Endothelial cell (in vitro differentiated cells): ENCODE measurements around the gene SATB2. TPM values are rescaled to one million over a fixed set of nuclear protein-coding genes. Genes with fewer than 3 reads are reported as not detected.

Experiments
- DNase-seq: peaks from one replicate; pipeline ENCODE4 v3.0.0; 2021; ENCODE audit warnings: low spot score
- H3K27ac Mint-ChIP-seq: one replicate; pipeline ENCODE4 v1.8.0; 2021; ENCODE audit warnings: mixed read lengths, inconsistent platforms; ENCODE audit not compliant: unreplicated experiment
- H3K27me3 Mint-ChIP-seq: one replicate; pipeline ENCODE4 v1.8.0; 2021; ENCODE audit warnings: mild to moderate bottlenecking, moderate library complexity, mixed read lengths, inconsistent platforms; ENCODE audit not compliant: unreplicated experiment
- H3K36me3 Mint-ChIP-seq: one replicate; pipeline ENCODE4 v1.8.0; 2021; ENCODE audit warnings: mild to moderate bottlenecking, low read depth, mixed read lengths, inconsistent platforms; ENCODE audit not compliant: unreplicated experiment
- H3K4me1 Mint-ChIP-seq: one replicate; pipeline ENCODE4 v1.8.0; 2021; ENCODE audit warnings: mild to moderate bottlenecking, mixed read lengths, inconsistent platforms; ENCODE audit not compliant: unreplicated experiment
- H3K4me3 Mint-ChIP-seq: one replicate; pipeline ENCODE4 v1.8.0; 2021; ENCODE audit warnings: mild to moderate bottlenecking, mixed read lengths, inconsistent platforms; ENCODE audit not compliant: unreplicated experiment
- H3K9me3 Mint-ChIP-seq: one replicate; pipeline ENCODE4 v1.8.0; 2021; ENCODE audit warnings: mixed read lengths, inconsistent platforms; ENCODE audit not compliant: unreplicated experiment
- total RNA-seq: library from RNA; stranded (reverse); fragmentation: NEBNext Ultra II Directional; extraction: Animal tissue kit (Norgen Biotek cat#: 25700); gene quantifications from one replicate; pipeline ENCODE4 v1.2.1, GENCODE V29; 2021; ENCODE audit not compliant: unreplicated experiment
- TF ChIP-seq, protein P1 (sequence below): fragments of 200-600 bp; sonication (generic); IDR thresholded peaks from one replicate; pipeline ENCODE4 v1.5.0; 2021; ENCODE audit warnings: antibody characterized with exemption; ENCODE audit not compliant: unreplicated experiment

Gene SATB2
- total RNA-seq, 1 donor from 2014 or later, result 3.8 TPM

DNA sequence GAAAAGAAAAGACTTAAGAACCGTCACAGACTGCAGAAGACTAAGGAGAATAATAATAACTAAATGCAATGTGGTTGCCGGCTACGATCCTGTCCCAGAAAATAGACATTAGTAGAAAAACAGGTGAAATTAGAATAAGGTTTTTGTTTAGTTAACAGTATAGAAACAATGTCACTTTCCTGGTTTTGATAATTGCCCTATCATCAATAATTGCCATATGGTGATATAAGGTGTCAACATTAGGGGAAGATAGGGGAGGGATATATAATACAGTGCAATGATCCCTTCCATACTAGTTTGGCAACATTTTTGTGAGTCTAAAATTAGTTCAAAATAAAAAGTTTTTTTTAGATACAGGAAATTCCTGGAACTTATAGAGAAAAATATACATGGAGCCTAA, 144.8 kb downstream of the SATB2 start:
- Mint-ChIP-seq H3K27ac (no peak overlapping the region), H3K4me1 (no peaks in the 10 kb centered on the region), H3K9me3 (no peaks in the 10 kb centered on the region), H3K36me3 (no peaks in the 10 kb centered on the region), H3K27me3 (no peaks in the 10 kb centered on the region), H3K4me3 (no peak overlapping the region)
- TF ChIP-seq, protein P1, sequence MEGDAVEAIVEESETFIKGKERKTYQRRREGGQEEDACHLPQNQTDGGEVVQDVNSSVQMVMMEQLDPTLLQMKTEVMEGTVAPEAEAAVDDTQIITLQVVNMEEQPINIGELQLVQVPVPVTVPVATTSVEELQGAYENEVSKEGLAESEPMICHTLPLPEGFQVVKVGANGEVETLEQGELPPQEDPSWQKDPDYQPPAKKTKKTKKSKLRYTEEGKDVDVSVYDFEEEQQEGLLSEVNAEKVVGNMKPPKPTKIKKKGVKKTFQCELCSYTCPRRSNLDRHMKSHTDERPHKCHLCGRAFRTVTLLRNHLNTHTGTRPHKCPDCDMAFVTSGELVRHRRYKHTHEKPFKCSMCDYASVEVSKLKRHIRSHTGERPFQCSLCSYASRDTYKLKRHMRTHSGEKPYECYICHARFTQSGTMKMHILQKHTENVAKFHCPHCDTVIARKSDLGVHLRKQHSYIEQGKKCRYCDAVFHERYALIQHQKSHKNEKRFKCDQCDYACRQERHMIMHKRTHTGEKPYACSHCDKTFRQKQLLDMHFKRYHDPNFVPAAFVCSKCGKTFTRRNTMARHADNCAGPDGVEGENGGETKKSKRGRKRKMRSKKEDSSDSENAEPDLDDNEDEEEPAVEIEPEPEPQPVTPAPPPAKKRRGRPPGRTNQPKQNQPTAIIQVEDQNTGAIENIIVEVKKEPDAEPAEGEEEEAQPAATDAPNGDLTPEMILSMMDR, result no peak
- DNase-seq, result no peak

DNA sequence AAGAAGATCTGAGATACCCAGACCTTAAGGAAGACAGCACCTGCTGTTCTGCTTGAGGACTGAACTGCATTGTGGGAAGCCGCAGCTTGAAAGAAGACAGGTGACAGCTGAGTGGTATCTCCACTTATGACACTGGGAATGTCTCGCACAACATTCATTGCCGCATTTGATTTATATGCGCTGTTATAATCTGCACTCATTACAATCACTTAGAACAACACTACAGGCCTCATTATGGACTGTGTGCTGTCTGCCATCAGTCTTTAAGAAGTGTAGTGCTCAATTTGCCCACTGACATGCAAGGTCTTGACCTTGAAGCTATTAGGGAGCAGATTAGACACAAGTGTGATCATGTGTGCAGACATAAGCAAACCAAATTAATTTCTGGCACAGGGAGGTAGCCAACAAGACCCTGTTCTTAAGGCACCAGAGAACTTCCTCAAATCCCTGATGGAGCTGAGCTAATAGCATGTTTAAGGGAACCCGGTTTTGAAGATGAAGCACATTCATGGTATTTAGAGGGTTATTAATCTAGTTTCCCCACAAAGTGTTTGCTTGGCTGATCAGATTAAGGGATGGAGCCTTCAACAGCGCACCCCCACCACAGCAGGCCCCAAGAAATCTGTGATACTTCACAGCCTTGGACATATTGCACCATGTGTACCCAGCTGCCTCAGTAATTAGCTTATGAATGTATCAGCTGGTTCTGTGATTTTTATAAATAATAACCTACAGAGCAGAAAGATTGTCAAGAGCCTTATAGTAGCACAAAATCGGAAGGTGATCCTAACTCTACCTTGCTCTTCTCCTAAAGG, 146.8 kb downstream of the SATB2 start:
- TF ChIP-seq, protein P1, result no peak
- Mint-ChIP-seq H3K4me3 (no peak overlapping the region), H3K9me3 (no peaks in the 10 kb centered on the region), H3K36me3 (no peaks in the 10 kb centered on the region), H3K27me3 (no peaks in the 10 kb centered on the region), H3K4me1 (no peaks in the 10 kb centered on the region), H3K27ac (no peak overlapping the region)
- no peak for DNase-seq

DNA sequence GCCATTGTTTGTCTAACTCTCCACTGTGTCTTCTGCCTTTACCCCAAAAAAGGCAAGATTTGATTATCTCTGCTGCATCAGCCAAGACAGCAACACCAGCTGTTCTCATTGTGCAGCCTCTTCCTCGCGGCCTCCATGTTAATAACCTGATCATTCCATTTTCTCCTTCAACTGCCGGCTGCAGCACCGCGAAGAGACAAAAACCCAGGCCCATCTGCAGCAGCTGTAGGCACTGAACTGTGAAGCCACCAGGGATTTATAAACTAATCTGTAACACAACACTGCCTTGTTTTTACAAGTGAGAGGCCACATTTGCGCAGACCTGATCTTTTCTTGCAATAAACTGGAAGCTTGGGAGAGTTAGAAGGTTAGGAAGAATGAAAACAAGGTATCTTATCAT, 147.8 kb downstream of the SATB2 start:
- no peak for DNase-seq
- TF ChIP-seq, protein P1, result no peak
- Mint-ChIP-seq H3K4me1 (no peaks in the 10 kb centered on the region), H3K36me3 (no peaks in the 10 kb centered on the region), H3K4me3 (no peak overlapping the region), H3K27me3 (no peaks in the 10 kb centered on the region), H3K27ac (no peak overlapping the region), H3K9me3 (no peaks in the 10 kb centered on the region)

DNA sequence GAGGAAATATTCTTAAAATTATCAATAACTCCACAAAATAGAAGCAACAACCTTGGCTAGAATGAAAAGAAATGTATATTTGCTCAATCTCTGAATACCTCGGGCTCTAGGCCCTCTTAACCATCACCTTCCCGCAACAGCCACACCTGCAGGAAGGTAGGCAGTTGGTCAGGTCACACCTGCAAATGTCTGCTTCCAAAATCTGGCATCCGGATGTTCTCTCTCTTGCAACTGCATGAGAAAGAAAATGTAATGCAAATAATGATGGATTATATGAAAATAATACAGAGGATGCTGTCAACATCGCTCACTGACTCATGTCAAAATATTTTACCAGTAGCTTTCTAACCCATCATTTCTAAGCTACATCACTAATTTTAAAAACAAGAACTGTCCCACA, 148.3 kb downstream of the SATB2 start:
- Mint-ChIP-seq H3K27me3 (no peaks in the 10 kb centered on the region), H3K27ac (no peak overlapping the region), H3K36me3 (no peaks in the 10 kb centered on the region), H3K4me3 (no peak overlapping the region), H3K4me1 (no peaks in the 10 kb centered on the region), H3K9me3 (no peaks in the 10 kb centered on the region)
- DNase-seq, result no peak
- TF ChIP-seq, protein P1, result no peak

DNA sequence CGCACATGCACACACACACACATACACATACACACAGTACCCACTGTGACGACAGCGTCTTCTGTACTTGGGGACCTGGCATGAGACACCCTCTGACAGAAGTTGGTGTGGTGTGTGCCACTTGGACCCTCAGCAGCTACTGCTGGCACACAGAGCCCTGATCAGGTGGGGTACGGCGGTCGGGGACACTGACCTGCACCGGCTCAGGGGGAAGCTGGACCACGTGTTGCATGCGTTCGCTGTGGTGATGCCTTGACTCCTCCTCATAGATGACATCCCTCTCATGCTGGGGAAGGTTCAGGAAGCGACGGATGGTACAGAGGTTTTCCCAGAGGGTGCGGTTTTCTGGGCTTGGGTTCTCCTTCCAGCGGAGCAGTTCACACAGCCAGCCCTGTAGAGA, 149.2 kb downstream of the SATB2 start:
- TF ChIP-seq, protein P1, result no peak
- Mint-ChIP-seq H3K9me3 (no peaks in the 10 kb centered on the region), H3K4me1 (no peaks in the 10 kb centered on the region), H3K27ac (no peak overlapping the region), H3K27me3 (no peaks in the 10 kb centered on the region), H3K4me3 (no peak overlapping the region), H3K36me3 (no peaks in the 10 kb centered on the region)
- DNase-seq, result no peak
